HG03108 (cell line): Measurements from ENCODE around the gene EFCAB6.

Source experiments
- ATAC-seq: cut with Tn5 transposase; IDR thresholded peaks from one replicate; pipeline ENCODE4 v1.9.1; 2021; ENCODE audit warnings: moderate library complexity; ENCODE audit not compliant: unreplicated experiment

EFCAB6 gene

DNA sequence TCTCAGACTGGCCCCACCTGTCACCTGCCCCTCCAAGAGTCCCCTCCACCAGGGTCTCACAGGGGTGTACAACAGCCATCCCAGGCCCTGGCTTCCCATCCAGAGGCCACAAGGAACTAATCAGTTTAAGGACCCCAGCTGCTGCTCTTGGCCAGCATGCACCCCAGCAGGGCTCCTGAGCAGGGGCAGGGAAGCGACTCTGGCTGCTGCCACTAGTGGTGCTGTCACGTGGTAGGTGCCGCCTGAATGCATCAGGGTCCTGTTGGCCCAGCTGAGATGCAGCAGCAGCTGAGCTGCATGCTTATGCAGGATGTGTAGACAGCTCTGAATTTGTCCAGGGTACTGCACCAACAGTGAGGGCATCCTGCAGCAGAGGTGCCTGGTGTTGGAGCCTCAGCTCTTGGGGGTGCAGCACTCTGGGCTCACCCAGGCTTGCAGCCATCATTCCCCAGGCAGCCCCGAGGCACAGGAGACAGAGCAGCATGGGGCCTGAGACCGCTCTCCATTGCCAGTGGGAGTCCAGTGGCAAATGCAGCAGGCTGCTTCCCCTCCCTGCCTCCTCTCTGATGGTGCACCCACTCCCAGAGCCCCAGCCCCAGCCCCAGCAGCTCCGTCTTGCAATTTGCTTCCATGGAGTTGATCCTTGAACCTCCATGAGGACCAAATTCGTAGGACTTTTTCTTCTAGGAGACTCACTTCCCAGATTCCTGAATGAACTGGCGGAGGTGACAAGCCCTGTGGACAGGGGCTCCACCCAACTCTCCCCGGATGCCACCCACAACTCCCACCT is 301.6 kb downstream of the EFCAB6 start:
- ATAC-seq, result no peak

DNA sequence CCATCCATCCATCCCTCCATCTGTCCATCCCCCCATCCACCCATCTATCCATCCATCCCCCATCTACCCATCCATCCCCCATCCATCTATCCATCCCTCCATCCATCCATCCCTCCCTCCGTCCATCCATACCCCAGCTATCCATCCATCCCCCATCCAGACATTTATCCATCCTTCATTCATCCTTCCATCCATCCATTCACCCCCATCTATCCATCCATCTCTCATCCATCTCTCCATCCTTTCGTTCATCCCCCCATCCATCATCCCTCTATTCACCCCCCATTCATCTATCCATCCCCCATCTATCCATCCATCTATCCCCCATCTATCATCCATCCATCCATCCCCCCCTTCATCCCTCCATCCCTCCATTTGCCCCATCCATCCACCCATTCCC is 302.8 kb downstream of the EFCAB6 start:
- no peak for ATAC-seq

DNA sequence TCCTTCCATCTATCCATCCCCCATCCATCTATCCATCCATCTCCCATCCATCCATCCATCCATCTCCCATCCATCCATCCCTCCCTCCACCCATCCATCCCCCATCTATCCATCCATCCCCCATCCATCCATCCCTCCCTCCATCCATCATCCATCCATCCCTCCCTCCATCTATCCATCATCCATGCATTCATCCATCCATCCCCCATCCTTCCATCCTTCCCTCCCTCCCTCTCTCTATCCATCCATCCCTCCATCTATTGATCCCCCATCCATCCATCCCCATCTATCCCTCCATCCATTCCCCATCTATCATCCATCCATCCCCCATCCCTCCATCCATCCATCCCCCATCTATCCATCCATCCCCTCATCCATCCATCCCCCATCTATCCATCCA is 303.6 kb downstream of the EFCAB6 start:
- no peak for ATAC-seq

DNA sequence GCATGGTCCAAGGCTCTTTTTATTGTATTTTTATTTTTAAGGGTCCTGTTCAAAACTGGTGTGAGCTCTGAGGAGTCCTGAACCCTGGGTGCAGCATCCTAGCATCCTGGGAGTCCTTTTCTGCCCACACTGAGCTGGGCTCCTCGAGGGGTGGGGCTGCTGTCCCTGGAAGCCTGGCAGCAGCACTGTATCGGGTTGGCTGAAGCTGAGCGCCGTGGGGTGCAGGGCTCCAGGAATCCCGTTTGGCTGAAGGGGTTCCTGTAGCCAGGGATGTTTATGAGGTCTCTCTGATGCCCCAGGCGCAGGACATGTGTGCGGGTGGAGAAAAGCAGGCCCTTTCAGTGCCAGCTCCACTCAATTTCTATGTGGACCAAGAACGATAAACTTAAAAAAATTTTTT is 304.9 kb downstream of the EFCAB6 start:
- ATAC-seq, result no peak

DNA sequence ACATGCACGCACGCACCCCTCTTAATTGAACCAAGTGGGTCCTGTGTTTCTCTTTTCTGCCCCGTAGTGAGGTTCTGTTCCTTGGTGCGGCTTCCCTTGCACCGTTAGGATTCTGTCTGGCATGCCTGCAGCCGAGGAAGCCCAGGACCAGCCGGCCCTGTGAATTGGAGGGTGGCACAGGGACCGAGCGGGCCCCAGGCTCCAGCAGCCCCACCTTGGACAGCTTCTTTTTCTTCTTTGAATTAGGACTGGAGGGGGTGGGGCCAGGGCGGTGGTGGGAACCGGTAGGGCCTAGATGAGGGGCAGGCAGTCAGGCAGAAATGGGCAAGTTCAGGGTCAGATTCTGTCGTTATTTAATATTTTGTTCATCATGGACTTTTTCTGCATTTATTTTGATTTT is 305.6 kb downstream of the EFCAB6 start:
- no peak for ATAC-seq

DNA sequence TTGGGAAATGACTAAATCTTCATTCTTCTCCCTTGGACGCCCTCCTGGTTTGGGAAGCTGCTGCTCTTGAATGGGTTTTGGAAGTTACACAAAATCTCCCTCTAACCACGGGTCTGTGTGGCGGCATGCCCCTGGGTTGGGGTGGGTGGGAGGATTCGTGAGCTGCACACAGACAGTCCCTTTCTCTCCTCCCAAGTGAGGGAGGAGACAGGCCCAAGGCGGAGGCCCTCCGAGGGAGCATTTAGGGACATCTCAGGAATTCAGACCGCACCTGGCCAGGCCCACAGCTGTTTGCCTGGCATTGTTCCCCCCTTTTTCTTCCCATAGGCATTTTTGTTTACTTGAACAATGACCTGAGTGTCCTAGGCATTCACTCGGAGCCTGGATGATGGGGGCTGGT is 306.2 kb downstream of the EFCAB6 start:
- ATAC-seq, result no peak

DNA sequence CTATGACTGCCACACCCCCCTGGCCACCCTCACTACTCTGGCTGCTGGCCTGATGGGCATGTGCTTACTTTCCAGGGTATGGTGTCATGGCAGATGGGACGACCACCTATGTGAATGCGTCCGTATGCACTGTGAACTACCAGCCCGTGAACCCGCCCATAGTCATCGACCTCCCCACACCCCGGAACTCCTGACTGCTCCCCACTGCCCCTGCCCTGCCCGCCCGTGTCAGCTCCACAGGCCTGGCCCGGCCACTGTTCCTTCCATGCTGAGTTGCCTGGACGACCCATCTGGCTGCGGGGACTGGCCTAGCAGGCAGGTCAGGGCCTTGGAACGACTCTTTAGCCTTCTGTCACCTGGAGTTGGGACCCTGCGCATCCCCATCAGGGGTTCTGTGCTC is 306.7 kb downstream of the EFCAB6 start:
- no peak for ATAC-seq

DNA sequence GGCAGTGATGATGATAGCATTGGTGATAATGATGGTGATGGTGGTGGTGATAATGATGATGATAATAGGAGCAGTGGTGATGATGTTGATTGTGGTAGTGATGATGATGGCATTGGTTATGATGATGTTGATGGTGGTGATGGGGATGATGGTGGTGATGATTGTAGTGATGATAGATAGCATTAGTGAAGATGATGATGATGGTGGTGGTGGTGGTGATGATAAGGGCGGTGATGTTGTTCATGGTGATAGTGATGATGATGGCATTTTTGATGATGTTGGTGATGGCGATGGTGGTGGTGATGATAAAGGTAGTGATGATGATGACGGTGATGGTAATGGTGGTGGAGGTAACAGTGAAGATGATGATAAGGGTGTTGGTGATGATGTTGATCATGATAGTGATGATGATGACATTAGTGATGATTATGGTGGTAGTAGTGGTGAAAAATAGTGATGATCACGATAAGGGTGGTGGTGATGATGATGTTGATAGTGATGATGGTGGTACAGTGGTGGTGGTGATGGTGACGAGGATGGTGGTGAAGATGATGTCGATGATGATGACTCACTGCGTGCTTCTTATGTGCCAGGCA is 307.3 kb downstream of the EFCAB6 start:
- no peak for ATAC-seq

DNA sequence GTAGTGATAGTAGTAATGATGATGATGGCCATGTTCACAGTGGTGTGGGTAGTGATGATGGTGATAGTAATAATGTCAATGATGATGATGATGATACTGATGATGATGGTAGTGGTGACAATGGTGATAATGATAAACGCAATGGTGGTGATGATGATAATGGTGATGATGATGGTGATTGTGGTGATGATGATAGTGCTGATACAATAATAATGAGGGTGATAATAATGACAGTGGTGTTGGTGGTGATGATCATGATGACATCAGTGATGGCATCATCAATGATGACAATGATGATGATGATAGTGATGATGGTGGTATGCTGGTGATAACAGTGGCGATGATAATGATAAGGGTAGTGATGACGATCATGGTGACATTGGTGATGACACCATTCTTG is 308.0 kb downstream of the EFCAB6 start:
- ATAC-seq, result no peak

DNA sequence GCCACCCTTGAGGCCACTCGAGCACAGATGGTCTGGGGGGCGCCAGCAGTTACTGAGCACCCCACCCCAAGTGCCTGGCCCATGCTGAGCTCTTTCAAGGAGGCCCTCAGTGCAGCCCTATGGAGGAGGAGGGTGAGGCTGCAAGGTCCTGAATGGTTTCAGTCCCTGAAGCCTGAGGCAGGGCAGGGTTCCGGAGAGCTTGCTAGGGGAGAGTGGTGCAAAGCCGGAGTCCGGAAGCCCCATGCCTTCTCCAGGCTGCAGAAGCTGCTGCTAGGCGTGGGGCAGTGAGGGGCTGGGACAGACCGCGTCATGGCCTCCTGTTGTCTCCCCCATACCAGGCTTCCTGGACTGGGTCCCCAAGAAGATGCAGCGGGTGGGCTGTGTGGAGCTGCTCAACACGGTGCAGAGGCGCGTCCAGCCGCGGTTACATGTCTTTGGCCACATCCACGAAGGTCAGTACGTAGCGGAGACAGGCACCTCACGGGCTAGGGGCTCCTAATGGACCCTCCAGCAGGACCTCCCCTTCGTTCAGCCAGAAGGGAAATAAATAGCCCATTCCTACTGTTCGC is 309.7 kb downstream of the EFCAB6 start:
- no peak for ATAC-seq

DNA sequence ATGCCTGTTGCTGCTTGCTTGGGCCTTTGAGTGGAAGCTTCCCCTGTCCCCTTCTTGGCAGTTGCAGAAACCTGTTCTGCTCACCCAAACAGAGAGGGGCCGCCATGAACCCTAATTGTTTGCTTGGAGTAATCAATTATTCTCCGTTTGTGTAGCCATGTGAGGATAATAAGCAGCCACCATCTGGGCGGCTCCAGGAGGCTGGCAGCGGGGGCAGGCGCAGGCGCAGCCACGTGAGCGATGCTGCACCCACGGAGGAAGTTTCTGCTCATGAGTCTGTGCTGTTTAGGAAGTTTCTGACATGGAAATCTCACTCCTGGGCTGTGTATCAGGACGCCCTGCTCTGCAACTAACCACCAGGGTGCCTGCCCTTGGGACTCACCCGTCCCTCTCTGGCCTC is 310.2 kb downstream of the EFCAB6 start:
- ATAC-seq, result no peak

DNA sequence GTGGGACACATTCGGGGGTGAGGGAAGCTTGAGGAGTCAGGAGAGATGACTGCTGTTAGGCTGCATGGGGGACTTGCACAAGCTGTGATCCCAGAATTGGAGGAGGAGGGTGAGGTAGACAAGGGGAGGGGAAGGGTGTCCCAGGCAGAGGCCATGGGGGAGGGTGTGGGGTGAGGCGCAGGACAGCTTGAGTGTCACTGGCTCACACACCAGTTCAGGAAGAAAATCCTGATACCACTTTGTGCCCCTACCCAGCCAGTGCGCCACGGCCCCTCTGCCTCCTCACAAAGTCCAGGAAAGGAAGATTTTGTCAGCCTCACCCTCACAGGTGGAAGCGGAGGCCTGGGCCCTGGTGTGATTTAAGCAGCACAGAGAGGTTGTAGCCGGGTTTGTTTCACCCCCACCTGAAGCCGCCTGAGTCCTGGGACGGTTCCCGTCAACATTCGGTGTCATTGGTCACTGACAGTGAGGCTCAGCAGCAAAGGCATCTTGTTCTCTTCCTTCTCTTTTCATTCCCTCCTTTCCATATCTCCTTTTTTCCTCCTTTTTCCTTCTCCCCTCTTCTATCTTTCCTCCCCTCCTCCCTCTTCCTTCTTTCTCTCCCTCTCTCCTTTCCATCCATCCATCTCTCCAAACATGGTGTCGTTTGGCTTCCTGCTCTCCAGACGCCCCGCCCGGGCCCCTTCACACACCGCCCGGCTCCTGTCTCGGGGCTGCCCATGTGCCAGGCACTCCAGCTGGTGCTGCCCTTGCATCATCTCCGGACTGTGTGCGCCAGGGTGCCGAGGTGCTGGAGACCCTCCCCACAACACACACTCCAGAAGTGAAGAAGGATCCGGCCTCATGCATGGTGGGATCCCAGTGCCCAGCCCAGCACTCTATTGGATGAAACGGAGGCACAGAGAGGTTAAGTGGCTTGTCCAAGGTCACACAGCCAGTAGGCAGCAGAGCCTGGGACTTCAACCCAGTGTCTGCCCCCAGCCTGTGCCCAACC is 311.0 kb downstream of the EFCAB6 start:
- ATAC-seq, result no peak

DNA sequence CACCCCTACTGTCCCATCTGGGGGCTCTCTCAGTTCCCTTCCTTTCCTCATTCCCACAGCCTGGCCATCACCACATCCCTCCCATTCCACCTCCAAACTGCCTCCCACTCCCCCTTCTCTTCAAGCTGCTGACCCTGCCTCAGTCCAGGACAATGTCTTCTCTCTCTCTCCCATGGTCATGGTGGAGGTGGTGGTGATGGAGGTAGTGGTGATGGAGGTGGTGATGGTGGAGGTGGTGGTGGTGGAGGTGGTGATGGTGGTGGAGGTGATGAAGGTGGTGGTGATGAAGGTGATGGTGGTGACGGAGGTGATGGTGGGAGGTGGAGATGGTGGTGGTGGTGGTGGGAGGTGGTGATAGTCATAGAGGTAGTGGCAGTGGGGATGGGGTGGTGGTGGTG is 313.2 kb downstream of the EFCAB6 start:
- no peak for ATAC-seq

DNA sequence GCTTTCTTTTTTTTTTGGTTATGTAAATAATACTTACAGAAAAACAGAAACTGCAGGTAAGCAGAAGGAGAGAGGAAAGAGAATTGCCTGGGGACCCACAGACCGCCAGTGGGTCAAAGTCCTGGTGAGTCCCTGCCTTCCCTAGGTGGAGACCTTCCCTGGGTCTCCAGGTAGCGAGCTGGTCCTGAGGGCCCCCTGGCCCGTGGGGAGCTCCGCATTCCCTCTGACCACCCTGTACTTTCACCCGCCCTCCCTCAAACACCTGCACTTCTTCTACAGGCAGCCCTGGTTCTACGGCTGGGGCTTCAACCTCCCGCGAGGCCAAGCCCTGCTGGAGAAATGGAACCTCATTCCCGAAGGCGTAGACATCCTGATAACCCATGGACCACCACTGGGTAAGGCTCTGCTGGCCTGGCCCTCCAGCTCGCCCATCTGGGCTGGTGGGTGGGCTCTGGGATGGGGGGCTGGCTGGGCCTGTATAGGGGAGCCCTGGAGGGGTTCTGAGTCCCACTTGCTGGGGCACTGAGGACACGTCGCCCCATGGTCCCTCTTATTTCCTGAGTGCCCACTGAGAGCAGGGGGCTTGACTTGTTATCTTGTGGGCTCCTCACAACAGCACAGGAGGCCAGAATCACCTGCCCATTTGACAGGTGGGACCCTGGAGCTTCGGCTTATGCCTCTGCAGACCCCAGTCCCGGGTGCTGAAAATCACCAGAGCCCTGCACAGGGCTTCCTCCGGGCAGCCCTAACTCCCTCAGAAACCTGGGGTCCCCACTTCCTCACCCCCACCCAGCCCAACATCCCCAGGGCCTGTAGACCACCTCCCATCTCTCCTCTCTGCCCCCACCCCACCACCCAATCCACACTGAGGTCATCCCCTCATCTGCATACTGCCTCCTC is 313.9 kb downstream of the EFCAB6 start:
- ATAC-seq, result no peak

DNA sequence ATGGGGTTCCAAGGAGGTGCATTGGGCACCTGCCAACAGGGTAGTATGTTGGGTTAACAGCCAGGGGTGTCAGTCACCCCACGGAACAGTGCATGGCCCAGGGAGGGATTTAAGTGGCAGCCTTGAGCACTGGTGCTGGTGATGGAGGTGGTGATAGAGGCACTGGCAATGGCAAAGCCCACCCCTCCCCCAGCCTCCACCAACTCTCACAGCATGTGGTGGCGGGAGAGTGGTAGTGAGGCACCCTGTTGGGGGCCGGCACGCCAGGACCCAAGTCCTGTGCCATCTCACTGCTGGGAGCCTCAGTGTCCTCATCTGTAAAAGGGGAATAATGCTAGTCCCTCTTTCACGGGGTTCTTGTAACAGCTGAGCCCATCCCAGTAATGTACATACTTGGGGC is 318.8 kb downstream of the EFCAB6 start:
- no peak for ATAC-seq

DNA sequence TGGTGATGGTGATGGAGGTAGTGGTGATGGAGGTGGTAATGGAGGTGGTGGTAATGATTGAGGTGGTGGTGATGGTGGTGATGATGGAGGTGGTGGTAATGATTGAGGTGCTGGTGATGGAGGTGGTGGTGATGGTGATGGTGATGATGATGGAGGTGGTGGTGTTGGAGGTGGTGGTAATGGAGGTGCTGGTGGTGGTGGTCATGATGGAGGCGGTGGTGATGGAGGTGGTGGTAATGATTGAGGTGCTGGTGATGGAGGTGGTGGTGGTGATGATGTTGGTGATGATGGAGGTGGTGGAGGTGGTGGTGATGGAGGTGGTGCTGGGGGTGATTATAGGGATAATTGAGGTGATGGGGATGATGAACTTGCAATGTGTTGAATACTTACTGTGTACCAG is 320.4 kb downstream of the EFCAB6 start:
- no peak for ATAC-seq

DNA sequence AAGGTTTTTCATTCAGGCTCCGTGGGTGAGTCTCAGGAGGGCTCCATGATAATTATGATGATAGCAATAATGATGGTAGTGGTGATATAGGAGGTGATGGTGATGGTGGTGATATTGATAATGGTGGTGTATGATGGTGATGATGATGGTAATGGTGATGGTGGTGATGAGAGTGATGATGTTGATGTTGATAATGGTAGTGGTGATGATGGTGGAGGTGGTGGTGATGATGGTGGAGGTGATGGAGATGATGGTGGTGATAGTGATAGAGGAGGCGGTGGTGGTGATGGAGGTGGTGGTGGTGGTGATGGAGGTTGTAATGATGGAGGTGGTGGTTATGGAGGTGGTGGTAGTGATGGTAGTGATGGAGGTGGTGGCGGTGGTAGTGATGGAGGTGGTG is 320.9 kb downstream of the EFCAB6 start:
- no peak for ATAC-seq

DNA sequence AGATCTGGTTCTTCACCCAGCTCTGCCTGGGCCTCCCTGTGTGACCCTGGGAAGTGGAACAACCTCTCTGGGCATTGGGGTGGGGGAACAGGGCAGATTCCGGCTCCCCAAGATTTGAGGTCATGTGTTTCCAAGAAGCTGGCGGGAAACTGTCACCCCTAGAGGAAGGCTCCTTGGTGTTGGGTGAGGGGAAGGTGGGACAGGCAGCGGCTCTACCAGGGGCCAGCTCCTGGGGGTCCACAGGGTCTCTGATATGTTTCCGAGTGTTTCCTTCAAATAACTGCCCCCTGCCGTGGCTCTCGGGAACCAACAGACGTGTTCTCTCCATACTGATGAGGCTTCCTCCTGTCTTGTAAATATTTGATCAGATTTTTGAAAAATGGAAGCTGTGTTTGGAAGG is 321.8 kb downstream of the EFCAB6 start:
- ATAC-seq, result no peak

DNA sequence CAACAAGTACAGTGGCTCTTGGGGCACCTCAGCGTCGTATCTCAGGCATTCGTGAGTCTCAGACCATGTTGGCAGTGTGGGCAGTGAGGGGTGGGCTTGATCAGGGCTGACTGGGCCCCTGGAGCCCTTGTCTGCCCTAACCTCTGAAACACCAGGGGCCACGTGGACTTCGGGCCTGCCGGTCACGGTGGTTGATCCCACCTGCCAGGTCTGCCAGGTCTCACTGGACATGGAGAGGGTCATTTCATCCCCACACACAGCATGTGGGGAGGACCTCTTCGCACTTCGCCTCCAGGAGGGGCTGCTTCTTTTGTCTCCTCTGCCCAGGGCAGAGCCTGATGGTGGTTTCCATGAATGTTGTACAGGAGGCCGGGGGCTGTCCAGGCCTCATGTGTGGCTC is 323.2 kb downstream of the EFCAB6 start:
- ATAC-seq, result no peak
